K562 (cell line): ENCODE results near the gene ELMOD1. TPM values are rescaled to one million over a fixed set of nuclear protein-coding genes. Genes with fewer than 3 reads are reported as not detected.

Experiments
- AFF1 ChIP-seq, 2 experiments: fragments of 450-650 bp; IDR thresholded peaks; 2 replicates each; pipeline ENCODE4 v1.6.1; 2018; ENCODE audit warnings: mild to moderate bottlenecking in 2 of 2, low read depth in 1 of 2; ENCODE audit not compliant: partially characterized antibody in 2 of 2
- CCAR2 ChIP-seq: fragments of 200-400 bp; formaldehyde crosslinking; IDR thresholded peaks from 2 replicates; pipeline ENCODE4 v1.6.1; 2017; ENCODE audit warnings: mild to moderate bottlenecking, low read depth, low read length
- FOXM1 ChIP-seq, 2 experiments: fragments of 450-650 bp in 1 of 2; sonication (generic) in 1 of 2; formaldehyde crosslinking in 1 of 2; IDR thresholded peaks; 2 replicates each; pipeline versions ENCODE4 v1.6.1 to v1.9.0; 2017 to 2022; ENCODE audit warnings: low read depth in 2 of 2, mild to moderate bottlenecking in 2 of 2, missing genetic modification reagents in 1 of 2, moderate library complexity in 1 of 2
- GABPB2 ChIP-seq: fragments of 250-450 bp; sonication (Bioruptor Pico); conservative IDR thresholded peaks from 2 replicates; pipeline ENCODE4 v1.5.1; 2021; ENCODE audit warnings: mild to moderate bottlenecking
- HDAC3 ChIP-seq: fragments of 450-650 bp; IDR thresholded peaks from 2 replicates; pipeline ENCODE4 v1.6.1; 2018; ENCODE audit warnings: borderline replicate concordance, mild to moderate bottlenecking, moderate library complexity; ENCODE audit not compliant: partially characterized antibody
- ILF3 ChIP-seq: fragments of 450-650 bp; IDR thresholded peaks from 2 replicates; pipeline ENCODE4 v1.6.1; 2018; ENCODE audit warnings: antibody characterized with exemption, mild to moderate bottlenecking, moderate library complexity, borderline replicate concordance
- KAT2B ChIP-seq: IDR thresholded peaks from one replicate; pipeline ENCODE4 v1.6.1; 2012; ENCODE audit warnings: low read depth, mild to moderate bottlenecking, control low read depth, inconsistent platforms, low read length, moderate library complexity
- KAT7 ChIP-seq: sonication (generic); formaldehyde crosslinking; IDR thresholded peaks from 2 replicates; pipeline ENCODE4 v1.8.0; 2022; ENCODE audit warnings: missing genetic modification reagents, mild to moderate bottlenecking, borderline replicate concordance
- LCOR ChIP-seq: sonication (generic); formaldehyde crosslinking; IDR thresholded peaks from 2 replicates; pipeline ENCODE4 v1.8.0; 2022; ENCODE audit warnings: mild to moderate bottlenecking, missing genetic modification reagents
- MIER1 ChIP-seq: fragments of 450-650 bp; IDR thresholded peaks from 2 replicates; pipeline ENCODE4 v1.6.1; 2016; ENCODE audit warnings: antibody characterized with exemption, mild to moderate bottlenecking, low read depth
- RBM15 ChIP-seq: fragments of 200-400 bp; formaldehyde crosslinking; IDR thresholded peaks from 2 replicates; pipeline ENCODE4 v1.6.1; 2018; ENCODE audit warnings: mild to moderate bottlenecking, low read length, moderate library complexity; ENCODE audit not compliant: insufficient read depth
- SMAD4 ChIP-seq: fragments of 250-450 bp; sonication (Bioruptor Pico); conservative IDR thresholded peaks from 2 replicates; pipeline ENCODE4 v1.8.0; 2021; ENCODE audit warnings: inconsistent platforms, mild to moderate bottlenecking, moderate library complexity
- polyA plus RNA-seq, 8 experiments: library from polyadenylated mRNA; depleted of rRNA in 4 of 8; stranded (reverse) in 5 of 8; unstranded in 3 of 8; fragments of >200 nt; fragmentation: Nextera tagmentation in 2 of 8; fragmentation: Illumina TruSeq in 1 of 8; extraction: Ambion mirVana in 2 of 8; extraction: Trizol in 1 of 8; gene quantifications; 2 replicates each; pipeline versions ENCODE4 v1.2.1 to v1.2.3, GENCODE V29; 2011 to 2014; ENCODE audit warnings: inconsistent platforms in 1 of 8, missing spikeins in 1 of 8
- total RNA-seq, 7 experiments: library from RNA; depleted of rRNA in 6 of 7; stranded (reverse); fragments of >200 nt in 6 of 7; fragmentation: Illumina TruSeq in 2 of 7; extraction: Trizol in 2 of 7; gene quantifications; 2 replicates each; pipeline versions ENCODE4 v1.2.1 to v1.2.3, GENCODE V29; 2011 to 2021; ENCODE audit warnings: low replicate concordance in 1 of 7
- TF ChIP-seq, protein P1 (sequence below): fragments of 250-450 bp; sonication (Bioruptor Pico); IDR thresholded peaks from 2 replicates; pipeline ENCODE4 v1.8.0; 2021; ENCODE audit warnings: moderate library complexity, mild to moderate bottlenecking, inconsistent platforms
- TF ChIP-seq, protein P2 (sequence below): fragments of 250-450 bp; sonication (Bioruptor Pico); IDR thresholded peaks from 2 replicates; pipeline ENCODE4 v1.4.0; 2020; ENCODE audit warnings: mild to moderate bottlenecking, moderate library complexity, borderline replicate concordance

ELMOD1 gene
- total and polyA plus RNA-seq, 9 of the 15 experiments (the other 6 are each of a cell fraction or from before 2014, with no cell fraction given): not detected

DNA sequence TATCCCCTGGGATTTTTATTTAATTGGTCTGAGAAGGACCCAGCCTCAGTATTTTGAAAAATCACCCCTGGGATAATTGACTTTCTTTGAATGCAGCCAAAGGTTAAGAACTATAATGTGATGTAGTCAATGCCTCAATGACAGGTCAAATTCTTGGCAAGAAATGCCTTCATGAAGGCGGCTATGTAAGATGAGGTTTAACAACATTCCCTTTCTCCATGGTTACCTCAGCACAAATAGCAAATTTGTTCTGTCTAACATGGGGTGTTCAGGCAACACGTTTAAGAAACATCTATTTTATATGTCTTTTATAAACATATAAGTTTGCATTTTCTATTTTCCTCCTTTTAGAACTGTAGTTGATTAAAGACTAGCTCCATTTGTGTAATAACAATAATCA lies 115.6 kb downstream of the ELMOD1 start (continued):
- no peak for TF ChIP-seq HDAC3
- no peak for TF ChIP-seq ILF3
- TF ChIP-seq SMAD4 (CRISPR knock-in tag): no peak
- TF ChIP-seq GABPB2: no peak
- TF ChIP-seq RBM15: no peak
- TF ChIP-seq, protein P1, sequence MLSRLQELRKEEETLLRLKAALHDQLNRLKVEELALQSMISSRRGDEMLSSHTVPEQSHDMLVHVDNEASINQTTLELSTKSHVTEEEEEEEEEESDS: no peak
- TF ChIP-seq MIER1: no peak
- TF ChIP-seq CCAR2: no peak
- no peak for TF ChIP-seq FOXM1 (IDR thresholded peaks at IDR 0.05; ENCODE audit: low read depth)
- no peak for TF ChIP-seq FOXM1 (CRISPR knock-in tag; IDR thresholded peaks at IDR 0.05; ENCODE audit: low read depth)
- TF ChIP-seq KAT2B: no peak
- TF ChIP-seq AFF1 (IDR thresholded peaks at IDR 0.05; ENCODE audit: low read depth in 1 of 2, partially characterized antibody in 2 of 2): no peak
- TF ChIP-seq, protein P2, sequence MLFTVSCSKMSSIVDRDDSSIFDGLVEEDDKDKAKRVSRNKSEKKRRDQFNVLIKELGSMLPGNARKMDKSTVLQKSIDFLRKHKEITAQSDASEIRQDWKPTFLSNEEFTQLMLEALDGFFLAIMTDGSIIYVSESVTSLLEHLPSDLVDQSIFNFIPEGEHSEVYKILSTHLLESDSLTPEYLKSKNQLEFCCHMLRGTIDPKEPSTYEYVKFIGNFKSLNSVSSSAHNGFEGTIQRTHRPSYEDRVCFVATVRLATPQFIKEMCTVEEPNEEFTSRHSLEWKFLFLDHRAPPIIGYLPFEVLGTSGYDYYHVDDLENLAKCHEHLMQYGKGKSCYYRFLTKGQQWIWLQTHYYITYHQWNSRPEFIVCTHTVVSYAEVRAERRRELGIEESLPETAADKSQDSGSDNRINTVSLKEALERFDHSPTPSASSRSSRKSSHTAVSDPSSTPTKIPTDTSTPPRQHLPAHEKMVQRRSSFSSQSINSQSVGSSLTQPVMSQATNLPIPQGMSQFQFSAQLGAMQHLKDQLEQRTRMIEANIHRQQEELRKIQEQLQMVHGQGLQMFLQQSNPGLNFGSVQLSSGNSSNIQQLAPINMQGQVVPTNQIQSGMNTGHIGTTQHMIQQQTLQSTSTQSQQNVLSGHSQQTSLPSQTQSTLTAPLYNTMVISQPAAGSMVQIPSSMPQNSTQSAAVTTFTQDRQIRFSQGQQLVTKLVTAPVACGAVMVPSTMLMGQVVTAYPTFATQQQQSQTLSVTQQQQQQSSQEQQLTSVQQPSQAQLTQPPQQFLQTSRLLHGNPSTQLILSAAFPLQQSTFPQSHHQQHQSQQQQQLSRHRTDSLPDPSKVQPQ (CRISPR knock-in tag): no peak
- no peak for TF ChIP-seq KAT7 (CRISPR knock-in tag)
- no peak for TF ChIP-seq LCOR (CRISPR knock-in tag)
